ENCODE results near the gene MS4A7.

The MS4A7 gene

DNA sequence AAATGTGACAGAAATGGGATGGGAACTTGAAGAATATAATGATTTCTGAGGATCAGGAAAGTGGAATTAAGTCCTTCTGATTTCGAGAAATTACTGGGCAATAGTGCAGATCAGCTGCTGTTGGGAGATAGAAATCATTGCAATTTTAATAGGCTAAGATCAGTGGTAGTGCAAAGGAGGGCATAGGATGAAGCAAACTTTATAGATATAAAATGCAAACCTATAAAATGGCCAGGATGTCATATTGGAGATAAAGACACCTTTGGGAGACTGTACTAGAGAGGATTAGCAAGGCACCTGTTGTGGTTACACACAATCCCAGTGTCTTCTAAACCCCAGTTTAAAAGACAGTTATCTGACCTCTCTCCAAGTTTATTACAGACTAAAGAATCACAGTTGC, 6.5 kb upstream of the MS4A7 start:
- no peak for DNase-seq

DNA sequence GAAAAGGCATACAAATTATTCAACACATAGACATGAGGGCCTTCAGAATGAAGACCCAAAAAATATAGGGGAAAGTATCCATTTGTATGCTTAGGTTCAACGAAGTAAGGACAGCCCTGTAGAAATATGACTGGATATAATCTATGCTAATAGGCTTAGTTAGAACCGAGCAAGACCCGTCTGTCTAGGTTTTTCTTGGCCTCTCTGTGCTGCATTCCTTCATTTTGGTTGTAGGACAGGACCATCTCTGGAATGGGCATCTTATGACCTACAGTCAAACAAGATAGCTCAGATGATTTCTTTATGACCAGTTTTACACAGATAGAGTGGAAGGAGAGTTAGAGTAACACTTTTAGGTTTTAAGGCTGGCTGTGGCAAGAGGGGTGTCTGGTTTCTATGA, 5.6 kb upstream of the MS4A7 start:
- no peak for DNase-seq

DNA sequence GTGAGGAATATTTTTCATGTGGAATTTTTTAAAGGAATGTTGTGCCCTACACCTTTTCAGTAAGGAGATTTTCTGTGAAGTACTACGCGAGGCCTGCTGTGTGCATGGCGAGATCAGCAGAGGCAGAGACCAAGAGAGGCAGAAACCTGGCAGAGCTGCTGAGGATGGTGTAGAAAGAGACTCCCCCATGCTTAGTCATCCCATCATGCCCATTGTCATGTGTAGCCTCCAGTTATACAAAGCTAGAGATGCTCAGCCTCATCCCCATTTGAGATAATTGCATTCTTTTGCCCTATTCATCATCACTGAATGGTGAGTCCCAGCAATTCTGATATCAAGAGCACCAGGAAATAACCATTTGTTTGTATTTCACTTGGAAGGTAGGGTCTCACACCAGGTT, 3.0 kb upstream of the MS4A7 start:
- DNase-seq, result no peak

DNA sequence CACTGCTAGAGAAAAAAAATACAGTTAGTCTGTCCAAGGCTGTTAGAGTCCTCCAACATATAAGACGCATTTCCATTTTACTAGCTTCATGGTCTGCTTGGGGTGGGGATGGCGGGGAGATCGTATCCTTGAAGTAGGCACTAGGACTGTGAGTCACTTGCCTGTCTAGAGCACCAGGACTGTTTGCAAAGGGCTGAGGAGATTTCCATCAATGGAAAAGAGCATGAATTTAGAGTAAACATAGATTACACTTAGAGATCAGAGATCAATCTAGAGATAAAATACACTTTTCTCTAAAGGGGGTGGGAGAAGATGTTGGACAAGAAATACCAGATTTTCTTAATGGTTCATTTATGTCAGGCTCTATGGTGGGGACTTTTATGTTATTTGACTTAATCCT, 1.7 kb upstream of the MS4A7 start:
- DNase-seq, result no peak

DNA sequence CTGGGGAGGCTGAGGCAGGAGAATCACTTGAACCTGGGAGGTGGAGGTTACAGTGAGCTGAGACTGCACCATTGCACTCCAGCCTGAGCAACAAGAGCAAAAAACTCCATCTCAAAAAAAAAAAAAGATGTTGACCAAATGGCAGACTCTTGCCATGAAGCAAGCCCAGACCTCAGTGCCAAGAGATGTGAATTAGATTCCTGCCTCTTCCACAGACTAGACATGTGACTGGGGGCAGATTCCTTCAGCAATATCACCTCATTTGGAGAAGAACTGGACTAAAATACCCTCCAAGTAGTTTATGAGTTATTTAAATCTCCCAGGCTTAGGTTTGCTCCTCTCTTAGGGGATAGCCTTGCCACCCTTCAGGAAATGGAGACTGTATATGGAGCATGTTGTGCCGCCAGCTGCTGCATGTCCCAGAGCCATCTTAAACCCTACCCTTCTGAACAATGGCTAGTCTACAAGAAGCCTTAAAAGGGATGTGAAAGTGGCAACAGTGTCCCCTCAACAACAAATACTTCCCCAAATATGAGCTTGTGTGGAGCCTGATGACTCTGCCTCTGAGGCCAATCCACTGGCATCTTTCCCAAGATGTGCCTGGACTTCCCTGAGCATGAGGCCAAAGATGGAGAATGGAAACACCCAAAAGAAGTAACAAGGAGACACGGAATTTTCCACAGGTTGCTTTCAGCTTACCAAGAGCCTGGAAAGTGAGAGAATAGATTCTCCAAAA, 763 bp upstream of the MS4A7 start:
- DNase-seq, result no peak

DNA sequence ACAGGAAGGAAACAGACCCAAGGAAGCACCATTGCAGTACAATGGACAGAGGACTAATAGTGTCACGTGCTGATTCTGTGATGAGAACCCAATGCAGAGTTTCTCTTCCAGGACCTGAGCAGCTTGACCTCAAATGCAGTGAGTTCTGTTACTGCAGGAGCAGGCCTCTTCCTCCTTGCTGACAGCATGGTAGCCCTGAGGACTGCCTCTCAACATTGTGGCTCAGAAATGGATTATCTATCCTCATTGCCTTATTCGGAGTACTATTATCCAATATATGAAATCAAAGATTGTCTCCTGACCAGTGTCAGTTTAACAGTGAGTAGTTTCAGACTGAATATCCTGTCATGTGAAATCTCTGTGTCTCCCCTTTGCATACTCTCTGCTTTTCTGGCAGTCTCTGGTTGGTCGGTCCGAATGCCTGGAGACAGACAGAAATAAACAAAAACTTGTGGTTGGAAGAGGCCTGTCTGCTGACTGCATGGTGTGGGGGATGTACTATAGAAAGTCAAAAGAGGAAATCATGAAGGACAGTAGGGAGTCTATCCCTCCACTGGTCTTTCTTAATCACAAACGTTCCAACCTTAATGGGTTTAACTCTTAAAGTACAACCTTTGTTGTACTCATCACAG, 11.1 kb downstream of the MS4A7 start:
- no peak for DNase-seq

DNA sequence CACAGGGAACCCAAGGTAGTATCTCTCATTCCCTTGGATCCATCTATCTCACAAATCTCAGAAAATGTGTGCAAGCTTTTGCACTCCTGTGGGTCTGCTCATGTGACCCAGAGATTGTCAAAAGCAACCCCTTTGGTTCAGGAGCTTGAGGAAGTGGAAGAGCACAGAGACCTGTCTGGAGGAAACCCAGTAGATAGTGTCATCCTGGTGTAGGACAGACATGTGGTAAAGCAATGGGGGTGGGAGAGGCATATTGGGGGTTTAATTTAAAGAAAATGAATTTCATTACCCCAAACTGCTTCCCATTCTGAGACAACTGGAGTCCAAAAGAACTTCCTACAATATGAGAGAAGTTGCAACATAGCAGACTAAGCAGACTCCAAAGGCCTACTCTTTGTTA, 12.1 kb downstream of the MS4A7 start:
- DNase-seq, result no peak

DNA sequence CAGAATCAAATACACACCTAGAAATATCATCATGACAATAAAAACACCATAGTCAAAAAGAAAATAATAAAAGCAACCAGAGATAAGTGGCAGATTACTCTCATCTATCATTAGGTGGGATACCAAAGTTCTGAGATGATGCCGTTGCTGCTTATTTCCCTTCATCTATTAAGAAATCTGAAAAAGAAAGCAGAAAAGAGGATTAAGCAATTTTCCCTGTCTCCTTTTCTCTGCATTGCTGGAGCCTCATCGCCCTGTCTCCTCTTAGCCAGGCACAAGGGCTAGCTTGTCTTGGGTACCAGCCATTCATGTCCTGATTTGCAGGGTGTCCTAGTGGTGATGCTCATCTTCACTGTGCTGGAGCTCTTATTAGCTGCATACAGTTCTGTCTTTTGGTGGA, 14.0 kb downstream of the MS4A7 start:
- DNase-seq, result no peak

DNA sequence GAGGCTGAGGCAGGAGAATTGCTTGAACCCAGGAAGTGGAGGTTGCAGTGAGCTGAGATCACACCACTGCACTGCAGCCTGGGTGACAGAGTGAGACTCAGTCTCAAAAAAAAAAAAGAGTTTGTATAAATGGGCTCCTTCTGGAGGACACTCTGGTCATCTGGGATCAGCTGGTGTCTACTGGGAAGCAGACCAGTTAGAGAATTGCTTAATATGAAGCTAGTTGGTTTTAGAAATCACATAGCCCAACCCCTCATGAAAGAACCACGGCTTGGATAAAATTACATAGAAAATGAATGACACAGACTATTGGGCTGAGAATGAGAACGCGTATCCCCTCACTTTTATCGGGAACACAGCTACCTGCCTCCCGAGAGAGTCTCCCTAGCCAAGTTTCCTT, 14.7 kb downstream of the MS4A7 start:
- DNase-seq, result no peak

DNA sequence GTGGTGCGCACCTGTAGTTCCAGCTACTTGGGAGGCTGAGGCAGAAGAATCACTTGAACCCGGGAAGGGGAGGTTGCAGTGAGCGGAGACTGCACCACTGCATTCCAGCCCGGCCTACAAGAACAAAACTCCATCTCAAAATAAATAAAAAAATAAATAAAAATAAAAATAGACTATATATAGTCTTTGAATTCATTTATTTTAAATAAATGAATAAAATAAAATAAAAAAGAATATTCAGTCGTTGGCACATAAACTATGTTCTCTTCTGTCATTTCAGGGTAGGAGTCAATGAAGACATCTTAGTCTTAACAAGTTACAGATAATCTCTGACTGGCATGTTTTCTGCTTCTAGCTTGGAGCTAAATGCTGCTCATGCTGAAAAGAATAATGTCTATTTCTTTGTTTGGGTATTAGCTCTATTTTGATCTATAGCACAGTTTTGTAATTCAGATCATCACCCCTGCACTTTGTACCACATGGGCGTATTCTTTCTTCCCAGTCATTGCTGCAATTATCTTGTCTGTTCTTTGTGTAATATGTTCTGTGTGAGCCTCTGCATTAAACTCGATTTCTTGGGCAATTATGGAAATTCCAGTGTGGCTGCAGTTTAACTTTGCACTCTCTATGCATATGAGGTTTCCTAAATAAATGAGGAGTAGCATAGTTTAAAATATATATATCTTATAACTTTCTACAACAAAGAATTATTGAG, 16.5 kb downstream of the MS4A7 start:
- DNase-seq, result no peak

DNA sequence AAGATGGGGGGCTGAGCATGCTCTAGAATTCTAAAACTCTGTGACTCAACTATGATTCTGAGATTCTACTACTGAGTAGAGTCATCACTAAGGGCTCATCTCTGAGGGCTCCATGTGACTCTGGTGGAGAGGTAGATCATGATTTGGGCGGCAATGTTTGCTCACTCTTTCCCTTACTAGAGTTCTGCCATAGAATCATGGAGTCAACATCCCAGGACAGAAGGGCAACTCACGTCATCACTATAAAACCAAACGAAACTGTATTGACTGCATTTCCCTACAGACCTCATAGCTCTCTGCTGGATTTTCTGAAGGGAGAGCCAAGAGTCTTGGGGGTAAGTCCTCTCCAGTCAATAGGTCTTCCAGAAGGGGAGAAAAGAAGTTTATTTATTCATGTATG, 18.1 kb downstream of the MS4A7 start, which contains the start of gene MS4A14:
Gene MS4A14, plus strand, starts transcription at position 78 of the 400 bp plus-strand sequence. Its CDS starts 120 bp downstream, at position 198.
- DNase-seq, result no peak

DNA sequence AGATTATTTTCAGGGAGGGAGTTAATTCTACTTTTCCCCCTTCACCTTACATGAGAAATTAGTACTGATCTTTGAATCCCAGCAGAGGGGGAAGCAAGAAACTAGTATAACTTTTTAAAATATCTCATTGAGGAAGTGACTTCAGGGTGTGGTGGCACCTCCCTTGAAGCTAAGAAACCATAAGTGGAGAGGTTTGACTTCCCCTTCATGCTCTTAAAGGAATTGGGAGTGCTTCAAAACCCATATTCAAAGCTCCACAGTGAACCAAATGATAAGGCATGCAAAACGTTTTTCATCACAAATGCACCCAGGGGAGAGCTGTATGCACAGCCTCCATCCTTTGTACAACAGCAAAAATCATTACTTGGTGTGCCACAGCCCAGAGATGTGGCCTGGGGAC, 18.5 kb downstream of the MS4A7 start:
- DNase-seq, result no peak

DNA sequence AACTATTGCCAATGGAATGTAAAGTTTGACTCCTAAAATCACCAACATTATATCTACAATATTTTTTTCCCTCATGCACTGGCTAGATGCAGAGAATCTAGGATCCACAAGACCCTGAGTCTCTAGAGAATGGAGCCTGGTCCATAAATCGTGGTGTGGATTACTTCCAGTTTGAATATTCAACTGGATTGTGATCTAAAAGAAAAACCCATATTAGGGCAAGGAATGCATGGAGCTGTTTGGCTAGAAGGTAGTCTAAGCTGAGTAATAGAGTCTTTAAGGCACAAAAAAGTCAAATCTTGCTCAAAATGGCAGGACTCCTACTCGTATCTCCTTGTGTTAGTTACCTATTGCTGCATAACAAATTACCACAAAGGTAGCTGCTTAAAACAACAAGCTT, 41.7 kb downstream of the MS4A7 start:
- DNase-seq, result no peak

DNA sequence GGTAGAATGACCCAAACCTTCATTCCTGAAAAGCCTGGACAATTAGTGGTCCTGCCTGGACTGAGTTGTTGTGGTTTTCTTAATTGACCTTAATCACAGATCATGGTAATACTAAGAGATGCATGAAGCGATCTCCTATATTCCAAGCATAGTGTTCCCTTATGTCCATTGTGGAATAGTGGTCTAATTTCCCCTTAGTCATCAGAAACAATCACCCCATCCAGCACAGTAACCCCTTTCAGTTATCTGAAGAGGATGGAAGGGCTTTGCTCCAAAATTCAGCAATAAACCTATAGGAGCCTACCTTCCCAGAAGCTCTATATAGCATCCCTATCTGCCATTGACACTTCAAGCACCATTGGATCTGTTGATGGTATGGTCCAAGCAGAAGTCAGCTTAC, 44.3 kb downstream of the MS4A7 start:
- DNase-seq, result no peak

DNA sequence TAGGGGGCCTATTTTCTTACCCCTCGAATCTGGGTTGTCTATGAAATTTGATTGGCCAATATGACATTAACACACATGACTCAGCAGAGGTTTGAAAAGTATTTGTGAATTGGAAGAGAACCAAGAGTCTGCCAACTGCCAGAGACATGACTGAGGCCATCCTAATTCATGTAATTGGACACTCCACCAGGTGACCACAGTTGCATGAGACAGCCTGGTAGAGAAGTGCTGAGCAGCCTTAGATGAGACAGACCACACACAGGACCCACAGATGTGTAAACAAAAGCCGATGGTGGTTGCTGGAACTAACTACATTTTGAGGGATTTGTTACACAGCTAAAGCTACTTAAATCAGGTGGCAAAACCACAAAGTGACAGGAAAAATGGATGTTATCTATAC, 50.2 kb downstream of the MS4A7 start:
- no peak for DNase-seq

DNA sequence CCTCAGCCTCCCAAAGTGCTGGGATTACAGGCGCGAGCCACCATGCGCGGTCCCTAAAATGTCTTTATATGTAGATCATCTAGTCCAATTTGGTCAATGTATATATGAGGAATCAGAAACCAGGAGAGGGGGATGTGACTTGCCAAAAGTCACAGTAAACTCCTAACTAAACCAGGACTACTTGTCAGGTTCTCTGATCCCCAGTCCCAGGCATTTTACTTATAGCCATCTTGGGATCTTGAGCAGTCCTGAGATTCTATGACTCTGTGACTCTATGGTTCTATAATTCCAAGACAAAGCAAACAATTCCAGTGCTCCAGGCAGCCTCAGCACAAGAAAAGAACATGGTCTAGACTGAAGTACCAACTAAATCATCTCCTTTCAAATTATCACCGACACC, 50.9 kb downstream of the MS4A7 start, which contains the start of gene MS4A5:
Gene MS4A5, plus strand, starts transcription at position 301 of the 400 bp plus-strand sequence. CDS start 103 bp downstream, outside the sequence.
- DNase-seq, result no peak

DNA sequence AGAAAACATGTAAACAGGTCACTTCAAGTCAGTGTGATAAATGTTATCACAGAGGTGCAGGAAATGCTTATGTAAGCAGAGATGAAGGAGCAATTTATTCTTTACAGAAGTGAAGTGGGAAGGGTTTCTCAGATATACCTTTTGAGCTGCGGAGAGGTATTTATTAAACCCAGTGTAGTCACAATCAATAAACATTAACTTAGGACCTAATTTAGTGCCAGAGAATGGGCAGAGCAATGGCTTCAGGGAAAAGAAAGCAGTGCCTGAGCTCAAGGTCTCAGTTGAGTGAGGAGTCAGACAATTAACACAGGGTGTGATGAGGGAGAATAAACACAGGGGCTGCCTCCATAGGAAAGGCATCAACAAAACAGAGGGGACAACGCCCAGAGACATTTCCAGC, 52.9 kb downstream of the MS4A7 start:
- no peak for DNase-seq

DNA sequence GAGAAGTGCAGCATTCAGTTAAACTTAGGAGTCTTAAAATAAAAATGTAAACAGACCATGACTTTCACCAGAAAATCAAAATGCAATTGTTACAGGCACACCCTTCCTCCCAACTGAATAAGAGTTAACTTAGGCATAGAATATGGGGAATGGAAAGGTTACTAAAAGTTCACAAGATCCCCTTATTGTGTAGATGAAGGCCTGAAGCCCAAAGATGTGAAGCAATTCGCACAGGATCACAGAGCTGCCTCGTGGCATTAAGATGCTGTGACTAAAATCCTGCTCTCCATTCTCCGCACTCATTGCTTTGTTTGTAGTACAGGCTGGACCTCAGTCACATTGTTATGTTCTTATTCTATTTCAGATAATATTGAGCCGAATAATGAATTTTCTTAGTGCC, 55.1 kb downstream of the MS4A7 start:
- DNase-seq, result no peak
